Measurements from ENCODE around the gene UST. TPM values are rescaled to one million over a fixed set of nuclear protein-coding genes. Genes with fewer than 3 reads are reported as not detected.

UST gene
- total and polyA plus RNA-seq, 4 donors = 0.24 to 2.7 (median 0.87) TPM

DNA sequence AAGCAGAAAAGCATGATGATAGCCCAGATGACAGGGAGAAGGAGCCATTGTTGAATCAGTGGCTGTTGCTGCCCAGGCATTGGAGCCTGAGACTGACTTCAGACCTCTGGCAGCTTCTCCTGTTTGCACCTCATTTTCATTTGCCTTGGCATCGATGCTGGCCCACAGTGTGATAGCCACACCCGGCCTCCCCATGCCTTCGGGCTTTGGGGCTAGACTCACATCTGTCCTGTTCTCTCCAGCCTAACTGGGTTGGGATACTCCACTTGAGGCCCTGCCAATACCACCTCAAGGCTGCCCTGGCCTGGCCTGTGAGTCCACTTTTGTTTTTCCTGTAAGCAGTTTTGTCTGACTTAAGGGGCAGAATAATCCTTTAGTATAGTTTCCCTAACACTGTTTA lies 140.4 kb downstream of the UST start:
- Histone ChIP-seq H3K4me1 (ENCODE audit: control insufficient read depth in 4 of 4, insufficient read depth in 4 of 4, low read length in 3 of 4) (peaks cover 0 to 14% (median 12%) of the 10 kb centered on the region in 4 donors), H3K9me3 (ENCODE audit: control insufficient read depth in 4 of 4, low read length in 3 of 4) (no peaks in the 10 kb centered on the region), H3K27me3 (ENCODE audit: control insufficient read depth in 4 of 4, insufficient read depth in 4 of 4, low read length in 3 of 4) (no peaks in the 10 kb centered on the region), H3K36me3 (ENCODE audit: control insufficient read depth in 4 of 4, insufficient read depth in 3 of 4, low read depth in 1 of 4, low read length in 3 of 4) (no peaks in the 10 kb centered on the region), H3K9ac (ENCODE audit: low read depth in 1 of 2, low read length in 2 of 2) (no peak overlapping the region), H3K4me3 (ENCODE audit: low read depth in 1 of 3, low read length in 3 of 3) (no peak overlapping the region), H3K27ac (ENCODE audit: low read depth in 1 of 2, low read length in 2 of 2) (no peak overlapping the region)
- WGBS = 56% methylated on average over 3 of the region's 3 CpGs
- no peak for TF ChIP-seq TAF1 (conservative IDR thresholded peaks at IDR 0.05)
- TF ChIP-seq RAD21 (IDR thresholded peaks at IDR 0.05) = no peak
- TF ChIP-seq, protein P1, sequence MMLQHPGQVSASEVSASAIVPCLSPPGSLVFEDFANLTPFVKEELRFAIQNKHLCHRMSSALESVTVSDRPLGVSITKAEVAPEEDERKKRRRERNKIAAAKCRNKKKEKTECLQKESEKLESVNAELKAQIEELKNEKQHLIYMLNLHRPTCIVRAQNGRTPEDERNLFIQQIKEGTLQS (IDR thresholded peaks at IDR 0.05) = no peak
- TF ChIP-seq SP1 (IDR thresholded peaks at IDR 0.05) = no peak
- no peak for TF ChIP-seq GABPA (IDR thresholded peaks at IDR 0.05 in 1 of 2, conservative IDR thresholded peaks at IDR 0.05 in 1 of 2)
- TF ChIP-seq, protein P2, sequence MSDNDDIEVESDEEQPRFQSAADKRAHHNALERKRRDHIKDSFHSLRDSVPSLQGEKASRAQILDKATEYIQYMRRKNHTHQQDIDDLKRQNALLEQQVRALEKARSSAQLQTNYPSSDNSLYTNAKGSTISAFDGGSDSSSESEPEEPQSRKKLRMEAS (IDR thresholded peaks at IDR 0.05) = no peak
- TF ChIP-seq, protein P3, sequence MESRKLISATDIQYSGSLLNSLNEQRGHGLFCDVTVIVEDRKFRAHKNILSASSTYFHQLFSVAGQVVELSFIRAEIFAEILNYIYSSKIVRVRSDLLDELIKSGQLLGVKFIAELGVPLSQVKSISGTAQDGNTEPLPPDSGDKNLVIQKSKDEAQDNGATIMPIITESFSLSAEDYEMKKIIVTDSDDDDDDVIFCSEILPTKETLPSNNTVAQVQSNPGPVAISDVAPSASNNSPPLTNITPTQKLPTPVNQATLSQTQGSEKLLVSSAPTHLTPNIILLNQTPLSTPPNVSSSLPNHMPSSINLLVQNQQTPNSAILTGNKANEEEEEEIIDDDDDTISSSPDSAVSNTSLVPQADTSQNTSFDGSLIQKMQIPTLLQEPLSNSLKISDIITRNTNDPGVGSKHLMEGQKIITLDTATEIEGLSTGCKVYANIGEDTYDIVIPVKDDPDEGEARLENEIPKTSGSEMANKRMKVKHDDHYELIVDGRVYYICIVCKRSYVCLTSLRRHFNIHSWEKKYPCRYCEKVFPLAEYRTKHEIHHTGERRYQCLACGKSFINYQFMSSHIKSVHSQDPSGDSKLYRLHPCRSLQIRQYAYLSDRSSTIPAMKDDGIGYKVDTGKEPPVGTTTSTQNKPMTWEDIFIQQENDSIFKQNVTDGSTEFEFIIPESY (IDR thresholded peaks at IDR 0.05) = no peak
- no peak for TF ChIP-seq JUND (IDR thresholded peaks at IDR 0.05)
- TF ChIP-seq HNF4G (IDR thresholded peaks at IDR 0.05) = no peak
- TF ChIP-seq YY1 (IDR thresholded peaks at IDR 0.05) = no peak
- TF ChIP-seq, protein P4, sequence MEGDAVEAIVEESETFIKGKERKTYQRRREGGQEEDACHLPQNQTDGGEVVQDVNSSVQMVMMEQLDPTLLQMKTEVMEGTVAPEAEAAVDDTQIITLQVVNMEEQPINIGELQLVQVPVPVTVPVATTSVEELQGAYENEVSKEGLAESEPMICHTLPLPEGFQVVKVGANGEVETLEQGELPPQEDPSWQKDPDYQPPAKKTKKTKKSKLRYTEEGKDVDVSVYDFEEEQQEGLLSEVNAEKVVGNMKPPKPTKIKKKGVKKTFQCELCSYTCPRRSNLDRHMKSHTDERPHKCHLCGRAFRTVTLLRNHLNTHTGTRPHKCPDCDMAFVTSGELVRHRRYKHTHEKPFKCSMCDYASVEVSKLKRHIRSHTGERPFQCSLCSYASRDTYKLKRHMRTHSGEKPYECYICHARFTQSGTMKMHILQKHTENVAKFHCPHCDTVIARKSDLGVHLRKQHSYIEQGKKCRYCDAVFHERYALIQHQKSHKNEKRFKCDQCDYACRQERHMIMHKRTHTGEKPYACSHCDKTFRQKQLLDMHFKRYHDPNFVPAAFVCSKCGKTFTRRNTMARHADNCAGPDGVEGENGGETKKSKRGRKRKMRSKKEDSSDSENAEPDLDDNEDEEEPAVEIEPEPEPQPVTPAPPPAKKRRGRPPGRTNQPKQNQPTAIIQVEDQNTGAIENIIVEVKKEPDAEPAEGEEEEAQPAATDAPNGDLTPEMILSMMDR (IDR thresholded peaks at IDR 0.05; ENCODE audit: low read depth, low read length, missing input control) = no peak
- TF ChIP-seq, protein P5, sequence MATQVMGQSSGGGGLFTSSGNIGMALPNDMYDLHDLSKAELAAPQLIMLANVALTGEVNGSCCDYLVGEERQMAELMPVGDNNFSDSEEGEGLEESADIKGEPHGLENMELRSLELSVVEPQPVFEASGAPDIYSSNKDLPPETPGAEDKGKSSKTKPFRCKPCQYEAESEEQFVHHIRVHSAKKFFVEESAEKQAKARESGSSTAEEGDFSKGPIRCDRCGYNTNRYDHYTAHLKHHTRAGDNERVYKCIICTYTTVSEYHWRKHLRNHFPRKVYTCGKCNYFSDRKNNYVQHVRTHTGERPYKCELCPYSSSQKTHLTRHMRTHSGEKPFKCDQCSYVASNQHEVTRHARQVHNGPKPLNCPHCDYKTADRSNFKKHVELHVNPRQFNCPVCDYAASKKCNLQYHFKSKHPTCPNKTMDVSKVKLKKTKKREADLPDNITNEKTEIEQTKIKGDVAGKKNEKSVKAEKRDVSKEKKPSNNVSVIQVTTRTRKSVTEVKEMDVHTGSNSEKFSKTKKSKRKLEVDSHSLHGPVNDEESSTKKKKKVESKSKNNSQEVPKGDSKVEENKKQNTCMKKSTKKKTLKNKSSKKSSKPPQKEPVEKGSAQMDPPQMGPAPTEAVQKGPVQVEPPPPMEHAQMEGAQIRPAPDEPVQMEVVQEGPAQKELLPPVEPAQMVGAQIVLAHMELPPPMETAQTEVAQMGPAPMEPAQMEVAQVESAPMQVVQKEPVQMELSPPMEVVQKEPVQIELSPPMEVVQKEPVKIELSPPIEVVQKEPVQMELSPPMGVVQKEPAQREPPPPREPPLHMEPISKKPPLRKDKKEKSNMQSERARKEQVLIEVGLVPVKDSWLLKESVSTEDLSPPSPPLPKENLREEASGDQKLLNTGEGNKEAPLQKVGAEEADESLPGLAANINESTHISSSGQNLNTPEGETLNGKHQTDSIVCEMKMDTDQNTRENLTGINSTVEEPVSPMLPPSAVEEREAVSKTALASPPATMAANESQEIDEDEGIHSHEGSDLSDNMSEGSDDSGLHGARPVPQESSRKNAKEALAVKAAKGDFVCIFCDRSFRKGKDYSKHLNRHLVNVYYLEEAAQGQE (IDR thresholded peaks at IDR 0.05) = no peak
- no peak for DNase-seq (ENCODE audit: low spot score)

DNA sequence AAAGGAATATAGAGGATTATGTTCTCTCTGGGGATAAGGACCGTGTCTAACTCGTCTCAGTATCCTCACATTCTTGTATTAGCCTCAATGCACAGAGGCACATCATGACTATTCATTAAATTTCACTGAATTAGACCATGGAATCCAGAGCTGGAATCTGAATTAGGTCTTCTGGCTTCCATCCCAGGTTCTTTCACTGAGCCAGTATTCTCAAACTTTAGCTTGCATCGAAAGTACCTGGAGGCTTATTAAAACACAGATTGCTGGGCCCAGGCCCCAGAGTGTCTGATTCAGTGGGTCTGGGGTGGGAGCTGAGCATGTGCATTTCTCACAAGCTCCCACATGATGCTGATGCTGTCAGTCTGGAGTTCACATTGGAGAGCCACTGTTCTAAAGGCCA lies 142.0 kb downstream of the UST start:
- no peak overlapping the region for H3K4me3 ChIP-seq (ENCODE audit: low read depth in 1 of 3, low read length in 3 of 3)
- no peak for DNase-seq (ENCODE audit: low spot score)
- no peaks in the 10 kb centered on the region for H3K9me3 ChIP-seq (ENCODE audit: control insufficient read depth in 4 of 4, low read length in 3 of 4)
- no peak overlapping the region for H3K27ac ChIP-seq (ENCODE audit: low read depth in 1 of 2, low read length in 2 of 2)
- WGBS = 79% methylated on average over 3 of the region's 3 CpGs
- no peaks in the 10 kb centered on the region for H3K36me3 ChIP-seq (ENCODE audit: control insufficient read depth in 4 of 4, insufficient read depth in 3 of 4, low read depth in 1 of 4, low read length in 3 of 4)
- H3K4me1 ChIP-seq (ENCODE audit: control insufficient read depth in 4 of 4, insufficient read depth in 4 of 4, low read length in 3 of 4) = peaks cover 0 to 14% (median 12%) of the 10 kb centered on the region in 4 donors
- no peaks in the 10 kb centered on the region for H3K27me3 ChIP-seq (ENCODE audit: control insufficient read depth in 4 of 4, insufficient read depth in 4 of 4, low read length in 3 of 4)
- H3K9ac ChIP-seq (ENCODE audit: low read depth in 1 of 2, low read length in 2 of 2) = no peak overlapping the region
- no peak for TF ChIP-seq HNF4G (IDR thresholded peaks at IDR 0.05)
- no peak for TF ChIP-seq GABPA (IDR thresholded peaks at IDR 0.05 in 1 of 2, conservative IDR thresholded peaks at IDR 0.05 in 1 of 2)
- TF ChIP-seq, protein P2 (IDR thresholded peaks at IDR 0.05) = no peak
- TF ChIP-seq, protein P3 (IDR thresholded peaks at IDR 0.05) = no peak
- TF ChIP-seq, protein P1 (IDR thresholded peaks at IDR 0.05) = no peak
- no peak for TF ChIP-seq FOXA2 (IDR thresholded peaks at IDR 0.05)
- TF ChIP-seq, protein P4 (IDR thresholded peaks at IDR 0.05; ENCODE audit: low read depth, low read length, missing input control) = no peak
- no peak for TF ChIP-seq HNF4A (conservative IDR thresholded peaks at IDR 0.05)
- no peak for TF ChIP-seq EGR1 (IDR thresholded peaks at IDR 0.05; ENCODE audit: low read depth in 2 of 2)
- no peak for TF ChIP-seq RXRA (IDR thresholded peaks at IDR 0.05)
- TF ChIP-seq JUND (IDR thresholded peaks at IDR 0.05) = no peak
- no peak for TF ChIP-seq YY1 (IDR thresholded peaks at IDR 0.05)
- TF ChIP-seq FOXA1 (IDR thresholded peaks at IDR 0.05) = no peak
